ENCODE results near the gene OR51L1.

DNA sequence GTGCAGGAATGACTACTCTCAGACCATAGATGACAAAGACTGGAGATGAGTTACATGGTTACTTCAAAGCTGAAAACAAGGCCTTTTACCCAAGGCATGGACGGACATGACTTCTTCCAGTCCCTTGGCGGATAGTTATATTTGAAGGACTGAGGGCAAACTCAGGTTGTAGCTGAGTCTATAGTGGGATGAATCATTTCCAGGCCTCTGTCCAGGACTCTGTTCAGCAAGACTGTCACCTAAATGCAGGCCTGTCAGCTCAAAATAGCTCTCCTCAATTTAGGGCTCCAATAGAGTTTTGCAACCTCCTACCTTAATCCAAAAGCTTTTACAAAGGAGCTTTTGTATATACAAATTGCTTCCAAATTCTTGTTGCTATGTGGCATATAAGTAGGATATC lies 27.3 kb downstream of the OR51L1 start:
- TF ChIP-seq POLR2A (IDR thresholded peaks at IDR 0.05) = no peak
- TF ChIP-seq, protein P1, sequence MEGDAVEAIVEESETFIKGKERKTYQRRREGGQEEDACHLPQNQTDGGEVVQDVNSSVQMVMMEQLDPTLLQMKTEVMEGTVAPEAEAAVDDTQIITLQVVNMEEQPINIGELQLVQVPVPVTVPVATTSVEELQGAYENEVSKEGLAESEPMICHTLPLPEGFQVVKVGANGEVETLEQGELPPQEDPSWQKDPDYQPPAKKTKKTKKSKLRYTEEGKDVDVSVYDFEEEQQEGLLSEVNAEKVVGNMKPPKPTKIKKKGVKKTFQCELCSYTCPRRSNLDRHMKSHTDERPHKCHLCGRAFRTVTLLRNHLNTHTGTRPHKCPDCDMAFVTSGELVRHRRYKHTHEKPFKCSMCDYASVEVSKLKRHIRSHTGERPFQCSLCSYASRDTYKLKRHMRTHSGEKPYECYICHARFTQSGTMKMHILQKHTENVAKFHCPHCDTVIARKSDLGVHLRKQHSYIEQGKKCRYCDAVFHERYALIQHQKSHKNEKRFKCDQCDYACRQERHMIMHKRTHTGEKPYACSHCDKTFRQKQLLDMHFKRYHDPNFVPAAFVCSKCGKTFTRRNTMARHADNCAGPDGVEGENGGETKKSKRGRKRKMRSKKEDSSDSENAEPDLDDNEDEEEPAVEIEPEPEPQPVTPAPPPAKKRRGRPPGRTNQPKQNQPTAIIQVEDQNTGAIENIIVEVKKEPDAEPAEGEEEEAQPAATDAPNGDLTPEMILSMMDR (IDR thresholded peaks at IDR 0.05) = no peak

Data from heart left ventricle (tissue), 13 donors.